HepG2 (cell line): ENCODE data around the gene FBN3. TPM values are rescaled to one million over a fixed set of nuclear protein-coding genes. Genes with fewer than 3 reads are reported as not detected.

ENCODE experiments used
- ARID3A ChIP-seq: IDR thresholded peaks from 2 replicates; pipeline ENCODE4 v1.6.1; 2012; ENCODE audit warnings: low read depth, low read length, improper control_type of control experiment
- CBX1 ChIP-seq: IDR thresholded peaks from one replicate; pipeline ENCODE4 v1.6.1; 2016; ENCODE audit warnings: antibody characterized with exemption, low read depth
- DR1 ChIP-seq: sonication (generic); formaldehyde crosslinking; IDR thresholded peaks from 2 replicates; pipeline ENCODE4 v1.8.0; 2021; ENCODE audit warnings: mild to moderate bottlenecking, missing genetic modification reagents, inconsistent platforms
- ELF3 ChIP-seq: IDR thresholded peaks from 2 replicates; pipeline ENCODE4 v1.6.1; 2016; ENCODE audit warnings: missing genetic modification reagents, missing compliant biosample characterization
- ERF ChIP-seq: IDR thresholded peaks from 2 replicates; pipeline ENCODE4 v1.6.1; 2018; ENCODE audit warnings: missing biosample characterization, missing genetic modification reagents
- FOXP1 ChIP-seq, 2 experiments: fragments of 450-650 bp in 1 of 2; IDR thresholded peaks; 2 replicates each; pipeline ENCODE4 v1.6.1; 2017 to 2018; ENCODE audit warnings: antibody characterized with exemption in 1 of 2
- KLF12 ChIP-seq: sonication (generic); formaldehyde crosslinking; IDR thresholded peaks from 2 replicates; pipeline ENCODE4 v1.4.0; 2020; ENCODE audit warnings: missing genetic modification reagents, borderline replicate concordance
- KMT2A ChIP-seq: sonication (generic); formaldehyde crosslinking; IDR thresholded peaks from 2 replicates; pipeline ENCODE4 v1.4.0; 2020; ENCODE audit warnings: missing genetic modification reagents
- MED8 ChIP-seq: sonication (generic); formaldehyde crosslinking; IDR thresholded peaks from 2 replicates; pipeline ENCODE4 v1.8.1; 2023; ENCODE audit warnings: mild to moderate bottlenecking, missing genetic modification reagents; ENCODE audit not compliant: insufficient replicate concordance
- RAD21 ChIP-seq: fragments of 450-650 bp; formaldehyde crosslinking; IDR thresholded peaks from 2 replicates; pipeline ENCODE4 v1.5.0; 2020; ENCODE audit warnings: mild to moderate bottlenecking
- RCOR2 ChIP-seq: IDR thresholded peaks from 2 replicates; pipeline ENCODE4 v1.6.1; 2016; ENCODE audit warnings: missing biosample characterization, missing genetic modification reagents
- SP1 ChIP-seq, 2 experiments: fragments of 450-650 bp in 1 of 2; sonication (generic) in 1 of 2; formaldehyde crosslinking in 1 of 2; IDR thresholded peaks; 2 replicates each; pipeline versions ENCODE4 v1.4.0 to v1.6.1; 2016 to 2020; ENCODE audit warnings: missing genetic modification reagents in 1 of 2
- YEATS2 ChIP-seq: sonication (generic); formaldehyde crosslinking; IDR thresholded peaks from 2 replicates; pipeline ENCODE4 v1.4.0; 2020; ENCODE audit warnings: missing genetic modification reagents, borderline replicate concordance
- ZBTB25 ChIP-seq: IDR thresholded peaks from 2 replicates; pipeline ENCODE4 v1.6.1; 2018; ENCODE audit warnings: missing genetic modification reagents
- ZBTB46 ChIP-seq: sonication (generic); formaldehyde crosslinking; IDR thresholded peaks from 2 replicates; pipeline ENCODE4 v1.4.0; 2020; ENCODE audit warnings: mild to moderate bottlenecking, missing genetic modification reagents, borderline replicate concordance
- ZC3H4 ChIP-seq: sonication (generic); formaldehyde crosslinking; IDR thresholded peaks from 2 replicates; pipeline ENCODE4 v1.4.0; 2020; ENCODE audit warnings: missing genetic modification reagents, borderline replicate concordance
- ZFP36 ChIP-seq: fragments of 150-350 bp; IDR thresholded peaks from 2 replicates; pipeline ENCODE4 v1.6.1; 2018; ENCODE audit warnings: borderline replicate concordance, low read length, low read depth; ENCODE audit not compliant: partially characterized antibody
- ZFYVE20 ChIP-seq: sonication (generic); formaldehyde crosslinking; IDR thresholded peaks from 2 replicates; pipeline ENCODE4 v1.8.0; 2023; ENCODE audit warnings: low read depth, mild to moderate bottlenecking, moderate library complexity, missing genetic modification reagents, borderline replicate concordance
- ZMYM3 ChIP-seq: sonication (generic); formaldehyde crosslinking; IDR thresholded peaks from 2 replicates; pipeline ENCODE4 v1.5.1; 2020; ENCODE audit warnings: mild to moderate bottlenecking, missing genetic modification reagents
- ZNF224 ChIP-seq: sonication (generic); formaldehyde crosslinking; IDR thresholded peaks from 2 replicates; pipeline ENCODE4 v1.5.0; 2020; ENCODE audit warnings: mild to moderate bottlenecking, missing genetic modification reagents
- ZNF280B ChIP-seq: sonication (generic); formaldehyde crosslinking; IDR thresholded peaks from 2 replicates; pipeline ENCODE4 v1.5.0; 2020; ENCODE audit warnings: missing genetic modification reagents, mild to moderate bottlenecking, borderline replicate concordance
- ZNF326 ChIP-seq: sonication (generic); formaldehyde crosslinking; IDR thresholded peaks from 2 replicates; pipeline ENCODE4 v1.4.0; 2020; ENCODE audit warnings: missing genetic modification reagents, borderline replicate concordance
- ZSCAN22 ChIP-seq: sonication (generic); formaldehyde crosslinking; IDR thresholded peaks from 2 replicates; pipeline ENCODE4 v1.4.0; 2020; ENCODE audit warnings: mild to moderate bottlenecking, missing genetic modification reagents
- polyA plus RNA-seq, 8 experiments: library from polyadenylated mRNA; depleted of rRNA in 3 of 8; stranded (reverse) in 7 of 8; unstranded in 1 of 8; fragments of >200 nt; fragmentation: Illumina TruSeq in 4 of 8; extraction: Trizol in 4 of 8; gene quantifications; 2 replicates each; pipeline versions ENCODE4 v1.2.1 to v1.2.3, GENCODE V29; 2011 to 2016; ENCODE audit warnings: low read depth in 4 of 8, missing spikeins in 1 of 8, mixed read lengths in 1 of 8; ENCODE audit not compliant: insufficient read depth in 1 of 8
- total RNA-seq, 5 experiments: library from RNA; depleted of rRNA; stranded (reverse); fragments of >200 nt; fragmentation: Illumina TruSeq; extraction: Trizol; gene quantifications; 2 replicates each; pipeline ENCODE4 v1.2.3, GENCODE V29; 2016; ENCODE audit warnings: low read depth in 1 of 5

Gene FBN3
- total and polyA plus RNA-seq, 2 of the 13 experiments (the other 11 are each of a cell fraction or from before 2014, with no cell fraction given) = 0.20 to 1.3 TPM

DNA sequence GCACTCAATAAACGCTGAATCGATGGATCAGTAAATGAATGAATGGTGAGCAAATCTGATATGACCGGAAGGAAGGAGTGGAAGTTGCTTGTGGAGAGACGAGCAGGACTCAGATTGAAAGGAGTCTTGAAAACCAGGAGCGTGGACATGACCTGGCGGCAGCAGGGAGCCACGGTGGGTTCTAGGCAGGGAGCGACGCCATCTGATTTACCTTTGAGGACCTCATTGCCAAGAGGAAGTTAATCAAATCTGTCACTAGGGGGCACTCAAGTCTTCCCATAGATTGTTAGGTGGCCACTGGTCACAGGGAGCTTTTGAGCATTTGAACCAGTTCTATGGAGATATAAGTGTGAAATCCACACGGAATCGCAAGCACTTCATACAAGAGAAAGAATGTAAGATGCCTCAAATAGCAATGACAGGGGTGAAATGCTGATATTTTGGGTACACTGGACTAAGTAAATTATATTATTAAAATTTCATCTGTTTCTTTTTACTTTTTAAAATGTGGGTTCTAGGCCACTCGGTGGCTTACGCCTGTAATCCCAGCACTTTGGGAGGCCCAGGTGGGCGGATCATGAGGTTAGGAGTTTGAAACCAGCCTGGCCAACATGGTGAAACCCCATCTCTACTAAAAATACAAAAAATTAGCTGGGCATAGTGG is 9.2 kb upstream of the FBN3 start (continued):
- no peak for TF ChIP-seq MED8 (CRISPR knock-in tag)
- peak; percentile 77 for TF ChIP-seq ELF3 (CRISPR knock-in tag)
- peak; percentile 33; the same call in 1 of the 2 replicates for TF ChIP-seq ERF (CRISPR knock-in tag)
- peak; percentile 99 for TF ChIP-seq ZFP36
- no peak for TF ChIP-seq DR1 (CRISPR knock-in tag)
- TF ChIP-seq FOXP1 (IDR thresholded peaks at IDR 0.05) = no peak
- 0 out of 2 replicates have a peak, but pooled peaks have one; percentile 3 for TF ChIP-seq FOXP1 (CRISPR knock-in tag; IDR thresholded peaks at IDR 0.05)
- TF ChIP-seq KMT2A = no peak
- peak; percentile 89 for TF ChIP-seq RAD21 (CRISPR knock-in tag)
- TF ChIP-seq ZNF224 (CRISPR knock-in tag) = no peak
- TF ChIP-seq ZC3H4 (CRISPR knock-in tag) = no peak
- no peak for TF ChIP-seq ZNF326
- no peak for TF ChIP-seq SP1 (IDR thresholded peaks at IDR 0.05)
- 0 out of 2 replicates have a peak, but pooled peaks have one; percentile 32 for TF ChIP-seq SP1 (CRISPR knock-in tag; IDR thresholded peaks at IDR 0.05)
- peak; percentile 97 for TF ChIP-seq RCOR2 (CRISPR knock-in tag)
- no peak for TF ChIP-seq ZBTB25 (CRISPR knock-in tag)
- peak; percentile 92 for TF ChIP-seq ZSCAN22 (CRISPR knock-in tag)
- peak; percentile 46 for TF ChIP-seq CBX1
- TF ChIP-seq ZNF280B (CRISPR knock-in tag) = no peak
- TF ChIP-seq KLF12 = no peak
- peak; percentile 65 for TF ChIP-seq ARID3A
- TF ChIP-seq ZFYVE20 = no peak
- no peak for TF ChIP-seq ZBTB46 (CRISPR knock-in tag)
- peak; percentile 28; the same call in 1 of the 2 replicates for TF ChIP-seq YEATS2
- TF ChIP-seq ZMYM3 (CRISPR knock-in tag) = peak; percentile 100
